MM.1S (cell line): ENCODE results near the gene GJA4.
"Not testable (repeated sequence)": the region's sequence is repeated elsewhere in the genome, so short reads cannot be mapped to it uniquely, and the experiment has no call there.

Source experiments
- DNase-seq: peaks from one replicate; pipeline ENCODE4 v3.0.0-alpha.2; 2015
- H2AFZ ChIP-seq: fragments of 300-600 bp; sonication (generic); 2 replicates; pipeline ENCODE4 v1.6.0; 2016; ENCODE audit warnings: antibody characterized with exemption, low read length
- H3F3A ChIP-seq: fragments of 300-600 bp; sonication (generic); 2 replicates; pipeline ENCODE4 v1.6.1; 2016; ENCODE audit warnings: mild to moderate bottlenecking, antibody characterized with exemption, low read length, moderate library complexity, mixed read lengths; ENCODE audit not compliant: insufficient read depth
- H3K27ac ChIP-seq: fragments of 300-600 bp; sonication (generic); 2 replicates; pipeline ENCODE4 v1.5.1; 2016; ENCODE audit warnings: mild to moderate bottlenecking, low read length
- H3K27me3 ChIP-seq: fragments of 300-600 bp; sonication (generic); replicated peaks from 2 replicates; pipeline ENCODE4 v1.6.0; 2016; ENCODE audit warnings: low read length; ENCODE audit not compliant: insufficient read depth
- H3K36me3 ChIP-seq: fragments of 300-600 bp; sonication (generic); replicated peaks from 2 replicates; pipeline ENCODE4 v1.6.1; 2016; ENCODE audit warnings: mild to moderate bottlenecking, low read length, mixed read lengths; ENCODE audit not compliant: insufficient read depth
- H3K4me1 ChIP-seq: fragments of 300-600 bp; sonication (generic); 2 replicates; pipeline ENCODE4 v1.6.1; 2016; ENCODE audit warnings: low read length, mixed read lengths
- H3K4me2 ChIP-seq: fragments of 300-600 bp; sonication (generic); 2 replicates; pipeline ENCODE4 v1.6.0; 2016; ENCODE audit warnings: low read depth, low read length
- H3K4me3 ChIP-seq: fragments of 300-600 bp; sonication (generic); 2 replicates; pipeline ENCODE4 v1.5.1; 2016; ENCODE audit warnings: low read length, mixed read lengths
- H3K79me2 ChIP-seq: fragments of 300-600 bp; sonication (generic); 2 replicates; pipeline ENCODE4 v1.6.1; 2016; ENCODE audit warnings: mixed run types, low read length, mixed read lengths
- H3K9ac ChIP-seq: fragments of 300-600 bp; sonication (generic); 2 replicates; pipeline ENCODE4 v1.6.1; 2016; ENCODE audit warnings: low read length, mixed read lengths
- H3K9me2 ChIP-seq: fragments of 300-600 bp; sonication (generic); replicated peaks from 2 replicates; pipeline ENCODE4 v1.6.1; 2016; ENCODE audit warnings: mild to moderate bottlenecking, low read length, mixed read lengths; ENCODE audit not compliant: insufficient read depth
- H3K9me3 ChIP-seq: fragments of 300-600 bp; sonication (generic); replicated peaks from 2 replicates; pipeline ENCODE4 v1.6.1; 2016; ENCODE audit warnings: mild to moderate bottlenecking, low read length, mixed read lengths; ENCODE audit not compliant: insufficient read depth
- H4K20me1 ChIP-seq: fragments of 300-600 bp; sonication (generic); 2 replicates; pipeline ENCODE4 v1.6.1; 2016; ENCODE audit warnings: mild to moderate bottlenecking, low read length, moderate library complexity, mixed read lengths; ENCODE audit not compliant: insufficient read depth
- EZH2 ChIP-seq: fragments of 300-600 bp; sonication (generic); optimal IDR thresholded peaks from 2 replicates; pipeline ENCODE3; 2017; ENCODE audit warnings: low read depth, mild to moderate bottlenecking, antibody characterized with exemption, low read length, mixed read lengths
- EZH2phosphoT487 ChIP-seq: fragments of 300-600 bp; sonication (generic); IDR thresholded peaks from 2 replicates; pipeline ENCODE4 v1.6.1; 2018; ENCODE audit warnings: antibody characterized with exemption, low read length
- TF ChIP-seq, protein P1 (sequence below): fragments of 300-600 bp; sonication (generic); IDR thresholded peaks from 2 replicates; pipeline ENCODE4 v1.5.1; 2016; ENCODE audit warnings: antibody characterized with exemption, low read length, mixed read lengths

GJA4 gene

DNA sequence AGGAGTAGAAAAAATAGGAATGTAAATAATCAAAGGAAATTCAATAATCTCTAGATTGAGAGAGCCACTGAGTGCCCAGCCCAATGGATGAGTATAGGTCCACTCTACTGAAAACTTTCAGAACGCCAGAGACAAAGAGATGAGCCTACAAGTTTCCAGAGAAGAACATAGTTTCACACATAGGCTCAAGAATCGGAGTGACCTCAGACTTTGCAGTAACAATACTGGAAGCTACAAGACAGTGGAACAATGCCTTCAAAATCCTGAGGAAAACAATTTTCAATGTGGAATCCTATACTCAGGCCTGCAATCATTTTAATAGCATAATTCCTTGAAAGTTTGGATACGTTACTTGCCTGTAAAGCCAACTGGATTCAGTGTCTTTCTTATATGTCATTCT is 11.0 kb downstream of the GJA4 start:
- Histone ChIP-seq H3K79me2 (no peaks in the 10 kb centered on the region), H2AFZ (no peak overlapping the region), H3K9ac (no peak overlapping the region), H3F3A (no peaks in the 10 kb centered on the region), H3K27me3 (peaks cover 7% of the 10 kb centered on the region; the same call in 1 of the 2 replicates), H4K20me1 (no peaks in the 10 kb centered on the region), H3K9me2 (no peaks in the 10 kb centered on the region), H3K27ac (no peak overlapping the region), H3K36me3 (no peaks in the 10 kb centered on the region), H3K9me3 (no peaks in the 10 kb centered on the region), H3K4me3 (no peak overlapping the region), H3K4me1 (no peaks in the 10 kb centered on the region), H3K4me2 (no peak overlapping the region)
- TF ChIP-seq EZH2 (no peak), EZH2phosphoT487 (no peak)
- TF ChIP-seq, protein P1, sequence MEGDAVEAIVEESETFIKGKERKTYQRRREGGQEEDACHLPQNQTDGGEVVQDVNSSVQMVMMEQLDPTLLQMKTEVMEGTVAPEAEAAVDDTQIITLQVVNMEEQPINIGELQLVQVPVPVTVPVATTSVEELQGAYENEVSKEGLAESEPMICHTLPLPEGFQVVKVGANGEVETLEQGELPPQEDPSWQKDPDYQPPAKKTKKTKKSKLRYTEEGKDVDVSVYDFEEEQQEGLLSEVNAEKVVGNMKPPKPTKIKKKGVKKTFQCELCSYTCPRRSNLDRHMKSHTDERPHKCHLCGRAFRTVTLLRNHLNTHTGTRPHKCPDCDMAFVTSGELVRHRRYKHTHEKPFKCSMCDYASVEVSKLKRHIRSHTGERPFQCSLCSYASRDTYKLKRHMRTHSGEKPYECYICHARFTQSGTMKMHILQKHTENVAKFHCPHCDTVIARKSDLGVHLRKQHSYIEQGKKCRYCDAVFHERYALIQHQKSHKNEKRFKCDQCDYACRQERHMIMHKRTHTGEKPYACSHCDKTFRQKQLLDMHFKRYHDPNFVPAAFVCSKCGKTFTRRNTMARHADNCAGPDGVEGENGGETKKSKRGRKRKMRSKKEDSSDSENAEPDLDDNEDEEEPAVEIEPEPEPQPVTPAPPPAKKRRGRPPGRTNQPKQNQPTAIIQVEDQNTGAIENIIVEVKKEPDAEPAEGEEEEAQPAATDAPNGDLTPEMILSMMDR, result no peak
- no peak for DNase-seq

DNA sequence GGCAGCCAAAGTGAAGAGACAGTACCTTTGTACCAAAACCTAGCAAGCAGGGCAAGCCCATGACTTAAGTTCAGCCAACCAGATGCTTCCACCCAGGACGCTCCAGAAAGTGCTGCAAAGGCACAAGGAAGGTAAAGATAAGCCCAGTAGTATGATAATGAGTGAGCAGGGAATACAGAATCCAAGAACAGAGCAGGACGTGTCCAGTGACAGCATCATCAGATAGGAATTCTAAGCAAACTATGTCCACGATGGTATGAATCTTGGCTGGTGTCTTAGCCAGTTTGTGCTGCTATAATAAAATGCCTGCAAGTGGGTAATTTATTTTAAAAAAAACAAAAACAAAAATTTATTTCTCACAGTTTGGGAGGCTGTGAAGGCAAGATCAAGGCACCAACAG is 13.6 kb downstream of the GJA4 start:
- H3F3A ChIP-seq, result no peaks in the 10 kb centered on the region
- H3K9ac ChIP-seq, result no peak overlapping the region
- H3K4me1 ChIP-seq, result no peaks in the 10 kb centered on the region
- H3K79me2 ChIP-seq, result no peaks in the 10 kb centered on the region
- no peaks in the 10 kb centered on the region for H3K36me3 ChIP-seq
- H3K9me3 ChIP-seq, result no peaks in the 10 kb centered on the region
- TF ChIP-seq EZH2phosphoT487, result no peak
- TF ChIP-seq, protein P1, result no peak
- no peak for TF ChIP-seq EZH2
- H3K9me2 ChIP-seq, result no peaks in the 10 kb centered on the region
- no peak overlapping the region for H2AFZ ChIP-seq
- no peak overlapping the region for H3K4me2 ChIP-seq
- no peaks in the 10 kb centered on the region for H4K20me1 ChIP-seq
- no peak overlapping the region for H3K27ac ChIP-seq
- H3K27me3 ChIP-seq, result peaks cover 3% of the 10 kb centered on the region; the same call in 1 of the 2 replicates
- no peak for DNase-seq
- no peak overlapping the region for H3K4me3 ChIP-seq

DNA sequence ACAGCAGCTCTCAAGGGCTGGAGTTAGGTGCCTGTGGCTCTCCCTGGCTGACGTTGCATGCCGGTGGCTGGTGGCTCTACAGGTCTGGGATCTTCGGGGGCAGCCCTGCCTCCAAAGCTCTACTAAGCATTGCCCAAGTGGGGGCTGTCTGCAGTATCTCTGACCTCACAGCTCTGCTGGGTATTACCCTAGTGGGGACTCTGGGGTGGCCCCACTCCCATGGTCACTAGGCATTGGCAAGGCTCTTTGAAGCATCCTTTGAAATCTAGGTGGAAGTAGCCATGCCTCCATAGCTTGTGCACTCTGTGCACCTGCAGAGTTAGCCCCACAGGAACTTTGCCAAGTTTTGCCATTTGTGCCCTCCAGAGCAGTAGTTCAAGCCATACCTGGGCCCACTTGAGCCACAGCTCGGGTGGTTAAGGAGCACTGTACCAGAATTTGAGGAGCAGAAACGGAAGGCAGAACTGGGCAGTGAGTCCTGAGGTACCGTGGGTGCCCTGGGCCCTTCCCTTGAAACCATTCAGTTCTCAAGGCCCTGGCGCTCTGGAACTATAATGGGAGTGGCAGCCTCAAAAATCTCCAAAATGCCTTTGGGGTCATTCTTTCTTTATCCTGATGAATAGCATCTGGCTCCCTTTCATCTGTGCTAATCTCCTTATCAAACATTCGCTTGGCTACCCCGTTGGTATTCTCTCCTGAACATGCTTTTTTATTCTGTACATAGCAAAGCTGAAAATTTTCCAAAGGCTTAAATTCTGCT is 15.4 kb downstream of the GJA4 start:
- Histone ChIP-seq H3K36me3 (no peaks in the 10 kb centered on the region), H3K9me3 (no peaks in the 10 kb centered on the region), H3K9ac (no peak overlapping the region), H3K79me2 (no peaks in the 10 kb centered on the region), H3K27me3 (peaks cover 3% of the 10 kb centered on the region; the same call in 1 of the 2 replicates), H3K4me1 (no peaks in the 10 kb centered on the region), H3K27ac (no peak overlapping the region), H2AFZ (no peak overlapping the region), H3K4me2 (no peak overlapping the region), H4K20me1 (no peaks in the 10 kb centered on the region), H3F3A (no peaks in the 10 kb centered on the region), H3K4me3 (no peak overlapping the region), H3K9me2 (no peaks in the 10 kb centered on the region)
- DNase-seq, result no peak
- TF ChIP-seq, protein P1, result no peak
- no peak for TF ChIP-seq EZH2phosphoT487
- TF ChIP-seq EZH2, result no peak

DNA sequence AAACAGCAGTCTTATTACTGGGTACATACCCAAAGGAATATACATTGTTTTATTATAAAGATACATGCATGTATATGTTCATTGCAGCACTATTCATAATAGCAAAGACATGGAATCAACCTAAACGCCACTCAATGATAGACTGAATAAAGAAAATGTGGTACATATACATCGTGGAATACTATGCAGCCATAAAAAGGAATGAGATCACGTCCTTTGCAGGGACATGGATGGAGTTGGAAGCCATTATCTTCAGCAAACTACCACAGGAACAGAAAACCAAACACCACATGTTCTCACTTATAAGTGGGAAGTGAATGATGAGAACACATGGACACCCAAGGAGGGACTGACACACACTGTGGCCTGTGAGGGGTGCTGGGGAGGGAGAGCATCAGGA is 18.0 kb downstream of the GJA4 start:
- H3K27ac ChIP-seq, H3K9ac ChIP-seq, H3K4me1 ChIP-seq, H3K4me2 ChIP-seq, H3K27me3 ChIP-seq, H3K79me2 ChIP-seq, DNase-seq, H3K9me2 ChIP-seq, H3K4me3 ChIP-seq, H3K36me3 ChIP-seq, H3K9me3 ChIP-seq, H4K20me1 ChIP-seq, H2AFZ ChIP-seq, H3F3A ChIP-seq: not testable (repeated sequence)
